Calu3 (cell line): ENCODE results near the gene MYADML2. TPM values are rescaled to one million over a fixed set of nuclear protein-coding genes. Genes with fewer than 3 reads are reported as not detected.
A peak's percentile ranks its signal among the peaks of the same experiment; 100 is the strongest.

Source experiments
- BruUV-seq: library from RNA; stranded (reverse); fragments of 400-500 nt; replicated peaks from 2 replicates; lab custom pipeline; 2021; lab: Mats Ljungman, UMichigan
- CTCF ChIA-PET: fragments of 300-600 bp; sonication (Branson Sonifier 250); formaldehyde crosslinking; loops from one replicate; lab custom pipeline; 2022; ENCODE audit warnings: antibody characterized with exemption; lab: Charles Lee
- DNase-seq: peaks from one replicate; pipeline ENCODE4 v3.0.0; 2022
- H3K27ac Mint-ChIP-seq: one replicate; pipeline ENCODE4 v1.8.0; 2022; ENCODE audit warnings: mixed read lengths; ENCODE audit not compliant: unreplicated experiment
- H3K27me3 Mint-ChIP-seq: one replicate; pipeline ENCODE4 v1.8.0; 2022; ENCODE audit warnings: mixed read lengths; ENCODE audit not compliant: unreplicated experiment
- H3K36me3 Mint-ChIP-seq: one replicate; pipeline ENCODE4 v1.8.0; 2022; ENCODE audit warnings: mild to moderate bottlenecking, moderate library complexity, mixed read lengths; ENCODE audit not compliant: insufficient read depth, unreplicated experiment
- H3K4me1 Mint-ChIP-seq: one replicate; pipeline ENCODE4 v1.8.0; 2022; ENCODE audit warnings: mild to moderate bottlenecking, low read depth, mixed read lengths; ENCODE audit not compliant: unreplicated experiment
- H3K4me3 Mint-ChIP-seq: one replicate; pipeline ENCODE4 v1.8.0; 2022; ENCODE audit warnings: mild to moderate bottlenecking, low read depth, moderate library complexity, mixed read lengths; ENCODE audit not compliant: unreplicated experiment
- H3K9me3 Mint-ChIP-seq: one replicate; pipeline ENCODE4 v1.8.0; 2022; ENCODE audit warnings: low read depth, mixed read lengths; ENCODE audit not compliant: unreplicated experiment
- CTCF ChIP-seq: fragments of 200-600 bp; IDR thresholded peaks from one replicate; pipeline ENCODE4 v1.8.0; 2022; ENCODE audit warnings: antibody characterized with exemption; ENCODE audit not compliant: unreplicated experiment
- intact Hi-C: fragments of 100-400 bp; cut with micrococcal nuclease; formaldehyde crosslinking; loops from one replicate; pipeline ENCODE4 v1.10.0; 2022; ENCODE audit not compliant: unreplicated experiment
- total RNA-seq: library from RNA; stranded (reverse); gene quantifications from 2 replicates; pipeline ENCODE4 v1.2.3, GENCODE V29; 2022

MYADML2 gene
- total RNA-seq, 1 experiment from 2014 or later: not detected

GRCh38 chr17:81967533-81968395 lies 20.7 kb upstream of the MYADML2 start:
- DNase-seq: peak; percentile 34
- no peaks in the 10 kb centered on the region for H3K4me1 Mint-ChIP-seq
- intact Hi-C loops: no loop called here
- no peaks in the 10 kb centered on the region for H3K9me3 Mint-ChIP-seq
- no TSS peak for BruUV-seq
- CTCF ChIA-PET: interaction anchor here (0.6 to 0.7 kb wide), 3 partner anchors 9 to 449 kb away, joined by 3 to 6 read pairs (median 4); no protein-coding TSS in a partner anchor
- no peak for TF ChIP-seq CTCF
- H3K27me3 Mint-ChIP-seq: peaks cover 42% of the 10 kb centered on the region
- no peaks in the 10 kb centered on the region for H3K36me3 Mint-ChIP-seq
- no peak overlapping the region for H3K27ac Mint-ChIP-seq
- H3K4me3 Mint-ChIP-seq: no peak overlapping the region

- Mint-ChIP-seq H3K27me3 (peaks cover 48% of the 10 kb centered on the region), H3K4me3 (no peak overlapping the region), H3K27ac (no peak overlapping the region), H3K36me3 (peaks cover 3% of the 10 kb centered on the region), H3K9me3 (no peaks in the 10 kb centered on the region), H3K4me1 (no peaks in the 10 kb centered on the region)
- DNase-seq: no peak
- TF ChIP-seq CTCF: no peak
- intact Hi-C loops: no loop called here
- CTCF ChIA-PET: no interaction called here
- BruUV-seq: no TSS peak
Observed at GRCh38 chr17:81967244-81967532, 20.2 kb upstream of the MYADML2 start.

- CTCF ChIA-PET: no interaction called here
- peaks cover 6% of the 10 kb centered on the region for H3K36me3 Mint-ChIP-seq
- H3K4me1 Mint-ChIP-seq: no peaks in the 10 kb centered on the region
- no peak for DNase-seq
- TF ChIP-seq CTCF: no peak
- peaks cover 53% of the 10 kb centered on the region for H3K27me3 Mint-ChIP-seq
- no peak overlapping the region for H3K27ac Mint-ChIP-seq
- BruUV-seq: no TSS peak
- intact Hi-C loops: no loop called here
- no peaks in the 10 kb centered on the region for H3K9me3 Mint-ChIP-seq
- H3K4me3 Mint-ChIP-seq: no peak overlapping the region
Observed at GRCh38 chr17:81966343-81967243, 19.6 kb upstream of the MYADML2 start.

GRCh38 chr17:81964081-81964849 lies 17.2 kb upstream of the MYADML2 start:
- Mint-ChIP-seq H3K27me3 (peaks cover 55% of the 10 kb centered on the region), H3K27ac (no peak overlapping the region), H3K9me3 (no peaks in the 10 kb centered on the region), H3K4me3 (no peak overlapping the region), H3K4me1 (no peaks in the 10 kb centered on the region), H3K36me3 (peaks cover 6% of the 10 kb centered on the region)
- intact Hi-C loops: no loop called here
- CTCF ChIA-PET: no interaction called here
- no peak for TF ChIP-seq CTCF
- no TSS peak for BruUV-seq
- DNase-seq: no peak
